Thyroid gland (tissue), 4 donors: ENCODE results near the gene PAPLN. TPM values are rescaled to one million over a fixed set of nuclear protein-coding genes. Genes with fewer than 3 reads are reported as not detected.

Experiments used
- DNase-seq, 2 donors: peaks; one replicate each; pipeline ENCODE4 v3.0.0-alpha.2; 2019
- H3K27ac ChIP-seq, 3 donors: fragments of 200-600 bp; sonication (generic); 1 replicate in 2 of 3; 2 replicates in 1 of 3; pipeline ENCODE4 v1.5.1; 2016 to 2019; ENCODE audit warnings: mild to moderate bottlenecking in 1 of 3, moderate library complexity in 1 of 3
- H3K27me3 ChIP-seq: fragments of 200-600 bp; sonication (generic); one replicate; pipeline ENCODE4 v1.5.1; 2019
- H3K36me3 ChIP-seq, 2 donors: fragments of 200-600 bp; sonication (generic); one replicate each; pipeline ENCODE4 v1.5.1; 2016 to 2019
- H3K4me1 ChIP-seq, 2 donors: fragments of 200-600 bp; sonication (generic); one replicate each; pipeline ENCODE4 v1.5.1; 2017 to 2019
- H3K4me3 ChIP-seq, 3 donors: fragments of 200-600 bp; sonication (generic); replicated peaks in 1 of 3; 1 replicate in 2 of 3; 2 replicates in 1 of 3; pipeline ENCODE4 v1.5.1; 2016; ENCODE audit warnings: mild to moderate bottlenecking in 1 of 3
- H3K9me3 ChIP-seq: fragments of 200-600 bp; sonication (generic); one replicate; pipeline ENCODE4 v1.5.1; 2017
- CTCF ChIP-seq, 6 experiments: fragments of 200-600 bp in 3 of 6; fragments of 450-650 bp in 3 of 6; sonication (generic) in 3 of 6; IDR thresholded peaks; one replicate each; pipeline ENCODE4 v1.5.1; 2016 to 2019; ENCODE audit warnings: antibody characterized with exemption in 6 of 6, mild to moderate bottlenecking in 2 of 6, inconsistent platforms in 1 of 6, moderate library complexity in 1 of 6
- POLR2A ChIP-seq, 2 donors: fragments of 450-650 bp; IDR thresholded peaks; one replicate each; pipeline ENCODE4 v1.6.1; 2017; ENCODE audit warnings: antibody characterized with exemption in 2 of 2, mild to moderate bottlenecking in 2 of 2, moderate library complexity in 1 of 2
- WGBS, 2 donors: methylation state at CpG; one replicate each; pipeline ENCODE4 v1.1.5; 2017; 5-methylcytosine and 5-hydroxymethylcytosine counted together
- intact Hi-C: fragments of 100-400 bp; cut with DNase I; formaldehyde crosslinking; loops from one replicate; pipeline ENCODE4 v1.15.1; 2023
- total RNA-seq, 4 donors: library from RNA; depleted of rRNA; stranded (reverse); fragments of >200 nt; gene quantifications; one replicate each; pipeline ENCODE4 v1.2.3, GENCODE V29; 2016

PAPLN gene
- total RNA-seq, 4 donors from 2014 or later, result 23.2 to 82.8 (median 48.4) TPM

- Histone ChIP-seq H3K4me1 (peaks cover 0 to 16% of the 10 kb centered on the region in 2 donors), H3K4me3 (no peak overlapping the region), H3K36me3 (no peaks in the 10 kb centered on the region), H3K9me3 (no peaks in the 10 kb centered on the region), H3K27me3 (no peaks in the 10 kb centered on the region), H3K27ac (no peak overlapping the region)
- TF ChIP-seq CTCF (IDR thresholded peaks at IDR 0.05) (no peak), POLR2A (IDR thresholded peaks at IDR 0.05) (no peak)
- intact Hi-C loops, result no loop called here
- WGBS, 2 donors, result 89 to 97% methylated on average over 6 of the region's 6 CpGs
- no peak for DNase-seq
Observed at GRCh38 chr14:73230051-73230450, 7.3 kb upstream of the PAPLN start.

GRCh38 chr14:73231981-73232851 is 5.1 kb upstream of the PAPLN start:
- Histone ChIP-seq H3K27ac (no peak overlapping the region), H3K4me3 (no peak overlapping the region), H3K4me1 (peaks cover 2 to 18% of the 10 kb centered on the region in 2 donors), H3K36me3 (no peaks in the 10 kb centered on the region), H3K9me3 (no peaks in the 10 kb centered on the region), H3K27me3 (no peaks in the 10 kb centered on the region)
- TF ChIP-seq POLR2A (IDR thresholded peaks at IDR 0.05), result no peak
- TF ChIP-seq CTCF (IDR thresholded peaks at IDR 0.05), result no peak
- intact Hi-C loops, result no loop called here
- no peak for DNase-seq
- 55 to 60% methylated on average over 14 to 17 of the region's 19 CpGs for WGBS, 2 donors

GRCh38 chr14:73232984-73233383 is 4.3 kb upstream of the PAPLN start:
- no peak for DNase-seq
- intact Hi-C loops, result no loop called here
- WGBS, 2 donors, result 79 to 84% methylated on average over 8 of the region's 8 CpGs
- Histone ChIP-seq H3K36me3 (no peaks in the 10 kb centered on the region), H3K4me3 (no peak overlapping the region), H3K4me1 (peaks cover 4 to 20% of the 10 kb centered on the region in 2 donors), H3K27me3 (no peaks in the 10 kb centered on the region), H3K27ac (no peak overlapping the region), H3K9me3 (no peaks in the 10 kb centered on the region)
- TF ChIP-seq CTCF (IDR thresholded peaks at IDR 0.05), result no peak

GRCh38 chr14:73233564-73233963 is 3.7 kb upstream of the PAPLN start:
- TF ChIP-seq CTCF (IDR thresholded peaks at IDR 0.05) (no peak), POLR2A (IDR thresholded peaks at IDR 0.05) (no peak)
- H3K4me3 ChIP-seq, result no peak overlapping the region
- no peak overlapping the region for H3K27ac ChIP-seq
- intact Hi-C loops, result no loop called here
- no peaks in the 10 kb centered on the region for H3K9me3 ChIP-seq
- H3K4me1 ChIP-seq, result peaks cover 7 to 20% of the 10 kb centered on the region in 2 donors
- WGBS, 2 donors, result 91 to 93% methylated on average over 10 of the region's 10 CpGs
- H3K36me3 ChIP-seq, result no peaks in the 10 kb centered on the region
- no peaks in the 10 kb centered on the region for H3K27me3 ChIP-seq
- no peak for DNase-seq

- intact Hi-C loops, result no loop called here
- Histone ChIP-seq H3K36me3 (no peaks in the 10 kb centered on the region), H3K4me1 (peaks cover 11 to 20% of the 10 kb centered on the region in 2 donors), H3K27ac (no peak overlapping the region), H3K9me3 (no peaks in the 10 kb centered on the region), H3K27me3 (no peaks in the 10 kb centered on the region), H3K4me3 (no peak overlapping the region)
- TF ChIP-seq CTCF (IDR thresholded peaks at IDR 0.05) (no peak), POLR2A (IDR thresholded peaks at IDR 0.05) (no peak)
- no peak for DNase-seq
- WGBS, 2 donors, result 81 to 83% methylated on average over 5 of the region's 5 CpGs
Observed at GRCh38 chr14:73234029-73234428, 3.3 kb upstream of the PAPLN start.
